ENCODE results near the gene TNRC6B.
A peak's percentile ranks its signal among the peaks of the same experiment; 100 is the strongest.

The TNRC6B gene

GRCh38 chr22:40335358-40335757 lies 157.6 kb downstream of the TNRC6B start:
- in situ Hi-C loops (cut with HindIII; ENCODE audit: low pct_unique_long_range_greater_than_20kb, low sequenced_read_pairs): no loop called here
- DNase-seq (ENCODE audit: low read depth in 1 of 2, low spot score in 1 of 2): no peak
- TF ChIP-seq JUND (IDR thresholded peaks at IDR 0.05; ENCODE audit: low read depth): no peak

- no peak for DNase-seq (ENCODE audit: low read depth in 1 of 2, low spot score in 1 of 2)
- in situ Hi-C loops (cut with HindIII; ENCODE audit: low pct_unique_long_range_greater_than_20kb, low sequenced_read_pairs): no loop called here
- no peak for TF ChIP-seq JUND (IDR thresholded peaks at IDR 0.05; ENCODE audit: low read depth)
These were observed 162.3 kb downstream of the TNRC6B start for GRCh38 chr22:40340044-40340443.

GRCh38 chr22:40341604-40342003 lies 163.9 kb downstream of the TNRC6B start:
- in situ Hi-C loops (cut with HindIII; ENCODE audit: low pct_unique_long_range_greater_than_20kb, low sequenced_read_pairs): no loop called here
- no peak for DNase-seq (ENCODE audit: low read depth in 1 of 2, low spot score in 1 of 2)

GRCh38 chr22:40342521-40342920 lies 164.8 kb downstream of the TNRC6B start:
- in situ Hi-C loops (cut with HindIII; ENCODE audit: low pct_unique_long_range_greater_than_20kb, low sequenced_read_pairs): no loop called here
- DNase-seq (ENCODE audit: low read depth in 1 of 2, low spot score in 1 of 2): no peak
- no peak for TF ChIP-seq JUND (IDR thresholded peaks at IDR 0.05; ENCODE audit: low read depth)

More at GRCh38 chr22:40341604-40342003, 163.9 kb downstream of the TNRC6B start:
- no peak for TF ChIP-seq JUND (IDR thresholded peaks at IDR 0.05; ENCODE audit: low read depth)

- no peak for TF ChIP-seq JUND (IDR thresholded peaks at IDR 0.05; ENCODE audit: low read depth)
- in situ Hi-C loops (cut with HindIII; ENCODE audit: low pct_unique_long_range_greater_than_20kb, low sequenced_read_pairs): no loop called here
- peak in 1 of 2 experiments; percentile 12 for DNase-seq (ENCODE audit: low read depth in 1 of 2, low spot score in 1 of 2)
These were observed 167.5 kb downstream of the TNRC6B start for GRCh38 chr22:40345271-40345670.

- in situ Hi-C loops (cut with HindIII; ENCODE audit: low pct_unique_long_range_greater_than_20kb, low sequenced_read_pairs): no loop called here
- no peak for TF ChIP-seq JUND (IDR thresholded peaks at IDR 0.05; ENCODE audit: low read depth)
- peak; percentile 12 to 48 for DNase-seq (ENCODE audit: low read depth in 1 of 2, low spot score in 1 of 2)
These were observed 168.1 kb downstream of the TNRC6B start for GRCh38 chr22:40345815-40346184.

GRCh38 chr22:40346185-40347118 lies 168.7 kb downstream of the TNRC6B start, which contains the start of gene ADSL:
Gene ADSL (plus strand): TSS chr22:40346500. CDS start chr22:40346559, 59 bp downstream.
- in situ Hi-C loops (cut with HindIII; ENCODE audit: low pct_unique_long_range_greater_than_20kb, low sequenced_read_pairs): no loop called here
- peak; percentile 66 to 84 for DNase-seq (ENCODE audit: low read depth in 1 of 2, low spot score in 1 of 2)
- no peak for TF ChIP-seq JUND (IDR thresholded peaks at IDR 0.05; ENCODE audit: low read depth)

- in situ Hi-C loops (cut with HindIII; ENCODE audit: low pct_unique_long_range_greater_than_20kb, low sequenced_read_pairs): no loop called here
- no peak for DNase-seq (ENCODE audit: low read depth in 1 of 2, low spot score in 1 of 2)
- TF ChIP-seq JUND (IDR thresholded peaks at IDR 0.05; ENCODE audit: low read depth): no peak
These were observed 169.6 kb downstream of the TNRC6B start for GRCh38 chr22:40347300-40347699.

GRCh38 chr22:40348025-40348658 lies 170.4 kb downstream of the TNRC6B start:
- no peak for TF ChIP-seq JUND (IDR thresholded peaks at IDR 0.05; ENCODE audit: low read depth)
- in situ Hi-C loops (cut with HindIII; ENCODE audit: low pct_unique_long_range_greater_than_20kb, low sequenced_read_pairs): no loop called here
- peak in 1 of 2 experiments; percentile 58 for DNase-seq (ENCODE audit: low read depth in 1 of 2, low spot score in 1 of 2)

- in situ Hi-C loops (cut with HindIII; ENCODE audit: low pct_unique_long_range_greater_than_20kb, low sequenced_read_pairs): no loop called here
- TF ChIP-seq JUND (IDR thresholded peaks at IDR 0.05; ENCODE audit: low read depth): no peak
- DNase-seq (ENCODE audit: low read depth in 1 of 2, low spot score in 1 of 2): no peak
These were observed 175.0 kb downstream of the TNRC6B start for GRCh38 chr22:40352763-40353162.

- no peak for DNase-seq (ENCODE audit: low read depth in 1 of 2, low spot score in 1 of 2)
- in situ Hi-C loops (cut with HindIII; ENCODE audit: low pct_unique_long_range_greater_than_20kb, low sequenced_read_pairs): no loop called here
- no peak for TF ChIP-seq JUND (IDR thresholded peaks at IDR 0.05; ENCODE audit: low read depth)
These were observed 183.4 kb downstream of the TNRC6B start for GRCh38 chr22:40361100-40361499.

- in situ Hi-C loops (cut with HindIII; ENCODE audit: low pct_unique_long_range_greater_than_20kb, low sequenced_read_pairs): no loop called here
These were observed 185.3 kb downstream of the TNRC6B start for GRCh38 chr22:40363059-40363458.

GRCh38 chr22:40364431-40364830 lies 186.7 kb downstream of the TNRC6B start:
- no peak for DNase-seq (ENCODE audit: low read depth in 1 of 2, low spot score in 1 of 2)
- in situ Hi-C loops (cut with HindIII; ENCODE audit: low pct_unique_long_range_greater_than_20kb, low sequenced_read_pairs): no loop called here
- no peak for TF ChIP-seq JUND (IDR thresholded peaks at IDR 0.05; ENCODE audit: low read depth)

More at GRCh38 chr22:40363059-40363458, 185.3 kb downstream of the TNRC6B start:
- no peak for DNase-seq (ENCODE audit: low read depth in 1 of 2, low spot score in 1 of 2)
- TF ChIP-seq JUND (IDR thresholded peaks at IDR 0.05; ENCODE audit: low read depth): no peak

All from T47D (cell line).